K562 (cell line): Measurements from ENCODE around the gene TARBP1. TPM values are rescaled to one million over a fixed set of nuclear protein-coding genes. Genes with fewer than 3 reads are reported as not detected.

Experiments
- ARID3A ChIP-seq: IDR thresholded peaks from 2 replicates; pipeline ENCODE4 v1.6.1; 2012; ENCODE audit warnings: low read depth, low read length, improper control_type of control experiment, borderline replicate concordance
- CHD1 ChIP-seq: fragments of 200-600 bp; sonication (generic); IDR thresholded peaks from one replicate; pipeline ENCODE4 v1.6.1; 2012; ENCODE audit warnings: mild to moderate bottlenecking, moderate library complexity, low read length, inconsistent platforms
- GABPA ChIP-seq: fragments of 200-800 bp; sonication (Bioruptor generic); conservative IDR thresholded peaks from 2 replicates; pipeline ENCODE4 v1.6.1; 2016; ENCODE audit warnings: low read depth, missing genetic modification characterization, missing compliant biosample characterization
- MCM5 ChIP-seq: fragments of 450-650 bp; IDR thresholded peaks from 2 replicates; pipeline ENCODE4 v1.6.1; 2016; ENCODE audit warnings: low read depth
- PRMT5 ChIP-seq: sonication (generic); formaldehyde crosslinking; IDR thresholded peaks from 2 replicates; pipeline ENCODE4 v1.5.0; 2020; ENCODE audit warnings: missing genetic modification reagents
- SRSF9 ChIP-seq: fragments of 200-400 bp; formaldehyde crosslinking; IDR thresholded peaks from 2 replicates; pipeline ENCODE4 v1.6.1; 2017; ENCODE audit warnings: low read depth, low read length, borderline replicate concordance
- TOE1 ChIP-seq, 2 experiments: fragments of 450-650 bp in 1 of 2; sonication (generic) in 1 of 2; formaldehyde crosslinking in 1 of 2; IDR thresholded peaks; 2 replicates each; pipeline versions ENCODE4 v1.7.1 to v1.8.0; 2016 to 2022; ENCODE audit warnings: borderline replicate concordance in 2 of 2, mild to moderate bottlenecking in 2 of 2, antibody characterized with exemption in 1 of 2, inconsistent platforms in 1 of 2, low read depth in 1 of 2, missing genetic modification reagents in 1 of 2, moderate library complexity in 1 of 2
- U2AF2 ChIP-seq: fragments of 200-400 bp; formaldehyde crosslinking; optimal IDR thresholded peaks from 2 replicates; pipeline ENCODE3; 2017; ENCODE audit warnings: low read depth, mild to moderate bottlenecking, low read length
- ZBTB49 ChIP-seq: sonication (generic); formaldehyde crosslinking; IDR thresholded peaks from 2 replicates; pipeline ENCODE4 v1.8.0; 2022; ENCODE audit warnings: missing genetic modification reagents, mild to moderate bottlenecking, borderline replicate concordance
- ZFP91 ChIP-seq: sonication (generic); formaldehyde crosslinking; IDR thresholded peaks from 2 replicates; pipeline ENCODE4 v1.8.0; 2022; ENCODE audit warnings: mild to moderate bottlenecking, missing genetic modification reagents
- ZNF408 ChIP-seq: fragments of 250-450 bp; sonication (Bioruptor Pico); IDR thresholded peaks from 2 replicates; pipeline ENCODE4 v1.4.0; 2020; ENCODE audit warnings: low read depth, mild to moderate bottlenecking, moderate library complexity
- ZNF740 ChIP-seq, 3 experiments: fragments of 200-800 bp in 1 of 3; sonication (Bioruptor generic) in 1 of 3; sonication (generic) in 1 of 3; formaldehyde crosslinking in 1 of 3; IDR thresholded peaks; 2 replicates each; pipeline versions ENCODE4 v1.6.1 to v1.8.0; 2016 to 2022; ENCODE audit warnings: mild to moderate bottlenecking in 2 of 3, missing compliant biosample characterization in 2 of 3, missing genetic modification characterization in 2 of 3, missing genetic modification reagents in 1 of 3
- polyA plus RNA-seq, 8 experiments: library from polyadenylated mRNA; depleted of rRNA in 4 of 8; stranded (reverse) in 5 of 8; unstranded in 3 of 8; fragments of >200 nt; fragmentation: Nextera tagmentation in 2 of 8; fragmentation: Illumina TruSeq in 1 of 8; extraction: Ambion mirVana in 2 of 8; extraction: Trizol in 1 of 8; gene quantifications; 2 replicates each; pipeline versions ENCODE4 v1.2.1 to v1.2.3, GENCODE V29; 2011 to 2014; ENCODE audit warnings: inconsistent platforms in 1 of 8, missing spikeins in 1 of 8
- total RNA-seq, 7 experiments: library from RNA; depleted of rRNA in 6 of 7; stranded (reverse); fragments of >200 nt in 6 of 7; fragmentation: Illumina TruSeq in 2 of 7; extraction: Trizol in 2 of 7; gene quantifications; 2 replicates each; pipeline versions ENCODE4 v1.2.1 to v1.2.3, GENCODE V29; 2011 to 2021; ENCODE audit warnings: low replicate concordance in 1 of 7
- TF ChIP-seq, protein P1 (sequence below), 2 experiments: fragments of 450-650 bp in 1 of 2; sonication (generic) in 1 of 2; formaldehyde crosslinking in 1 of 2; IDR thresholded peaks in 1 of 2; conservative IDR thresholded peaks in 1 of 2; 2 replicates each; pipeline versions ENCODE4 v1.6.1 to v1.8.1; 2016 to 2023; ENCODE audit warnings: mild to moderate bottlenecking in 2 of 2, moderate library complexity in 2 of 2, inconsistent platforms in 1 of 2, missing genetic modification reagents in 1 of 2
- TF ChIP-seq, protein P2 (sequence below): sonication (generic); formaldehyde crosslinking; IDR thresholded peaks from 2 replicates; pipeline ENCODE4 v1.8.1; 2023; ENCODE audit warnings: mild to moderate bottlenecking, missing genetic modification reagents

The TARBP1 gene
- total and polyA plus RNA-seq, 9 of the 15 experiments (the other 6 are each of a cell fraction or from before 2014, with no cell fraction given), result 8.8 to 48.0 (median 22.9) TPM

DNA sequence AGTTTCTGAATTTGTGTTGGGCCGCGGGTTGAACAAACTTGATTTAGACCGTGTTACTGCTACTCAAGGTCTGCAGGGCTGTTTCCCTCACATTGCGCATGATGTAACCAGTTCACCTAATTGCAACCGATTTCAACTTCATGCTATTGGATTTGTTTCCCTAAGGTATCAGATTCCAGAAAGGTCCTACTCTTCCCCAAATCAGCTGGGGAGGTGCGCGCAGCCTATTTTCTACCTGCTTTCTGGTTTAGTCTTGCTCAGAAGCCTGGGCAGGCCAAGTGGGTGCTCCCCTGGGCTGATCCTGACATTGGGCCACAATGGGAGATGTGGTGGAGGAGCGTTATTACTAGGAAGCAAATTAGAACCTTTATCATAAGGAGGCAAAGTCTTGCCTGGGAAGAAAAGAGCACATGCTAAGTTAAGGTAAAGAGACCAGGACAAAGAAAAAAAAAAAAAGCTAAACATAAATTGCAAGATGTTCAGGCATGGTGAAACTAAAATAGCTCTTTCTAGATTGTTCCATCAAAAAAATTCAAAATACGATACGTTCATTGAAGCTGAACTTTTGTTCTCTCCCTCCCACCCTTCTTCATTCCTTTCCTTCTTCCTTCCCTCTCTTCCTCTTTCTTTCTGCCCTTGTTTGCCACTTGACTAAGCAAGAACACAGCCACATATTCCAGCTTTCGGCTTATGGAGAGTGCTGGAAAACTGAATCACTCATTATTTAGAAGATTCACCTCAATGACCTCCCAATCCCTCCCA is 28.8 kb upstream of the TARBP1 start (continued):
- TF ChIP-seq ZNF740 (CRISPR knock-in tag; IDR thresholded peaks at IDR 0.05), result no peak
- TF ChIP-seq ZNF740 (tag; IDR thresholded peaks at IDR 0.05), result no peak
- TF ChIP-seq ARID3A, result no peak
- TF ChIP-seq, protein P1, sequence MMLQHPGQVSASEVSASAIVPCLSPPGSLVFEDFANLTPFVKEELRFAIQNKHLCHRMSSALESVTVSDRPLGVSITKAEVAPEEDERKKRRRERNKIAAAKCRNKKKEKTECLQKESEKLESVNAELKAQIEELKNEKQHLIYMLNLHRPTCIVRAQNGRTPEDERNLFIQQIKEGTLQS (IDR thresholded peaks at IDR 0.05), result peak; percentile 54; the same call in 1 of the 2 replicates
- TF ChIP-seq, protein P1 (CRISPR knock-in tag; conservative IDR thresholded peaks at IDR 0.05), result no peak
- TF ChIP-seq U2AF2, result no peak
- no peak for TF ChIP-seq CHD1
- TF ChIP-seq ZBTB49 (CRISPR knock-in tag), result no peak
- TF ChIP-seq ZNF408, result no peak
- no peak for TF ChIP-seq MCM5
- no peak for TF ChIP-seq GABPA (tag)
- TF ChIP-seq ZFP91 (CRISPR knock-in tag), result no peak
- no peak for TF ChIP-seq PRMT5 (CRISPR knock-in tag)
- TF ChIP-seq, protein P2, sequence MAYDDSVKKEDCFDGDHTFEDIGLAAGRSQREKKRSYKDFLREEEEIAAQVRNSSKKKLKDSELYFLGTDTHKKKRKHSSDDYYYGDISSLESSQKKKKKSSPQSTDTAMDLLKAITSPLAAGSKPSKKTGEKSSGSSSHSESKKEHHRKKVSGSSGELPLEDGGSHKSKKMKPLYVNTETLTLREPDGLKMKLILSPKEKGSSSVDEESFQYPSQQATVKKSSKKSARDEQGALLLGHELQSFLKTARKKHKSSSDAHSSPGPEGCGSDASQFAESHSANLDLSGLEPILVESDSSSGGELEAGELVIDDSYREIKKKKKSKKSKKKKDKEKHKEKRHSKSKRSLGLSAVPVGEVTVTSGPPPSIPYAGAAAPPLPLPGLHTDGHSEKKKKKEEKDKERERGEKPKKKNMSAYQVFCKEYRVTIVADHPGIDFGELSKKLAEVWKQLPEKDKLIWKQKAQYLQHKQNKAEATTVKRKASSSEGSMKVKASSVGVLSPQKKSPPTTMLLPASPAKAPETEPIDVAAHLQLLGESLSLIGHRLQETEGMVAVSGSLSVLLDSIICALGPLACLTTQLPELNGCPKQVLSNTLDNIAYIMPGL (CRISPR knock-in tag), result no peak
- no peak for TF ChIP-seq TOE1 (IDR thresholded peaks at IDR 0.05; ENCODE audit: borderline replicate concordance)
- no peak for TF ChIP-seq TOE1 (CRISPR knock-in tag; IDR thresholded peaks at IDR 0.05; ENCODE audit: borderline replicate concordance, low read depth)
- no peak for TF ChIP-seq SRSF9
